GM21529 (cell line): ENCODE measurements around the gene DTD1.

Experiments used
- ATAC-seq: cut with Tn5 transposase; IDR thresholded peaks from one replicate; pipeline ENCODE4 v1.9.1; 2021; ENCODE audit not compliant: unreplicated experiment

The DTD1 gene

GRCh38 chr20:18788021-18788420 lies 200.2 kb downstream of the DTD1 start:
- ATAC-seq: no peak

GRCh38 chr20:18790787-18791186 lies 202.9 kb downstream of the DTD1 start:
- ATAC-seq: no peak

- ATAC-seq: peak; percentile 99
Observed at GRCh38 chr20:18793625-18794427, 206.0 kb downstream of the DTD1 start.

GRCh38 chr20:18794428-18794787 lies 206.6 kb downstream of the DTD1 start:
- ATAC-seq: no peak

- ATAC-seq: no peak
Observed at GRCh38 chr20:18795366-18795765, 207.5 kb downstream of the DTD1 start.

GRCh38 chr20:18796282-18796833 lies 208.5 kb downstream of the DTD1 start:
- ATAC-seq: no peak

- no peak for ATAC-seq
Observed at GRCh38 chr20:18801516-18801915, 213.7 kb downstream of the DTD1 start.

GRCh38 chr20:18802012-18802634 lies 214.3 kb downstream of the DTD1 start:
- peak; percentile 85 for ATAC-seq

GRCh38 chr20:18805881-18806280 lies 218.0 kb downstream of the DTD1 start:
- ATAC-seq: no peak

- peak; percentile 61 for ATAC-seq
Observed at GRCh38 chr20:18808712-18809111, 220.9 kb downstream of the DTD1 start.

GRCh38 chr20:18811186-18811585 lies 223.3 kb downstream of the DTD1 start:
- ATAC-seq: no peak

- no peak for ATAC-seq
Observed at GRCh38 chr20:18811904-18812303, 224.1 kb downstream of the DTD1 start.

GRCh38 chr20:18813483-18813882 lies 225.6 kb downstream of the DTD1 start, which contains the start of gene SCP2D1:
Gene SCP2D1 (plus strand): TSS chr20:18813783. CDS start chr20:18813816, 33 bp downstream.
- ATAC-seq: no peak

- no peak for ATAC-seq
Observed at GRCh38 chr20:18815194-18815942, 227.5 kb downstream of the DTD1 start.
